ENCODE results near the gene MLLT3. TPM values are rescaled to one million over a fixed set of nuclear protein-coding genes. Genes with fewer than 3 reads are reported as not detected.

MLLT3 gene
- total RNA-seq, 1 donor from 2014 or later, result 50.7 TPM

GRCh38 chr9:20526500-20527319, 95.6 kb downstream of the MLLT3 start:
- intact Hi-C loops (cut with micrococcal nuclease), result loop anchor here (2.0 to 5.0 kb wide), 2 partner anchors 14 to 104 kb away; no protein-coding TSS in a partner anchor

DNA sequence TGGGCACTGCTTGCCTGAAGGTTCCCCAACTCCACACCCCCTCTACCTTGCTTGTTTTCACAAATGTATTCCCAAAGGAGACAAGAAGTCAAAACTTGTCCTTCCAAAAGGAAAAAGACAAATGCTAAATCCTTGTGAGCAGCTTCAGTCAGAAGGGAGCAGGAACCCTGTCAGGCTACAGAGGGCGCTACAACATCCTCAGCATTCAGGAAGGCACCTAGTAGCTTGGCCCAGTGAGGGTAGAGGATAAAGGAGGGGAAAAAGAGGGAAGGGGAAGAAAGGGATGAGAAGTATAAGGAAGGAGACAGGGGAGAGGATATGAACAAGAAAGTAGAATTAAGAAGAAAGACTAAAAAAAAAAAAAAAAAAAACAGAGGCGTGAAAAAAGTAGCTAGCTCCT, 97.5 kb downstream of the MLLT3 start:
- intact Hi-C loops (cut with micrococcal nuclease), result loop anchor here (5.0 kb wide), 1 partner anchor 102 kb away; no protein-coding TSS in a partner anchor

DNA sequence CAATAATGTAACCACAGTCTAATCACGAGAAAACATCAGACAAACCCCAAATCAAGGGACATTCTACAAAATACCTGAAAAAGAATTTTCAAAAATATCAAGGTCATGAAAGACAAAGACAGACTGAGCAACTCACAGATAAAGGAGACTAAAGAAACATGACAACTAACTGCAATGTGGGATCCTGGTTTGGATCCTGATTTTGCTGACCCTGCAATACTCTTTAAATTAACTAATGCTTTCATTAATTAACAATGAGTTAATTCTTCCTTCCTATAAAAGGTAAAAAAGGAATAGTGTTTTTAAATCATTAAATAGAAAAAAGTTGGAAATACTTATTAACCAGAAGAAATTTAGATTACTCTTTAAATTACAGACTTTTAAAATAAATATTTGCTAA, 103.6 kb downstream of the MLLT3 start:
- intact Hi-C loops (cut with micrococcal nuclease), result no loop called here

- intact Hi-C loops (cut with micrococcal nuclease), result loop anchor here (2.0 to 5.0 kb wide), 3 partner anchors 13 to 471 kb away; no protein-coding TSS in a partner anchor
Measured at GRCh38 chr9:20513126-20513913, 109.0 kb downstream of the MLLT3 start.

- intact Hi-C loops (cut with micrococcal nuclease), result loop anchor here (2.0 to 5.0 kb wide), 3 partner anchors 14 to 470 kb away; no protein-coding TSS in a partner anchor
Measured at GRCh38 chr9:20512636-20513035, 109.7 kb downstream of the MLLT3 start.

DNA sequence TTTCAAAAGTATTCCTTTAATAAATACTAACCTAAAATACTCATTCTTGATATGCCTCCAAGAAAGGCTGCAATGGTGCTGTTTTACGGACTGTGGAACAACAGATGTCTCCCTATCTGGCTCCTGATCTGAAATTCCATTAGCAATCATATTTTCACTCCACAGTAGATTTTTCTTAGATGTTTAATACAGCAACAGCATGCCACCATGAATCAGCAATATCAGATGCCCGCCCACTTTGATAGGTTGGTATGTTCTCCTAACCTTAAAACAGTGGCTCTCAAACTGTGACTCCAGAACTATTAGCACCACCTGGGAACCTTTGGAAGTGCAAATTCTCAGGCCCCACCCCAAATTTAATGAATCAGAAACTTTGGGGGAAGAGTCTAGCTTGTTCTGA, 110.2 kb downstream of the MLLT3 start:
- intact Hi-C loops (cut with micrococcal nuclease), result loop anchor here (2.0 to 5.0 kb wide), 3 partner anchors 15 to 470 kb away; no protein-coding TSS in a partner anchor

- intact Hi-C loops (cut with micrococcal nuclease), result loop anchor here (2.0 to 5.0 kb wide), 3 partner anchors 15 to 469 kb away; no protein-coding TSS in a partner anchor
Measured at GRCh38 chr9:20511686-20512085, 110.6 kb downstream of the MLLT3 start.

GRCh38 chr9:20509466-20509865, 112.8 kb downstream of the MLLT3 start:
- intact Hi-C loops (cut with micrococcal nuclease), result loop anchor here (2.0 to 5.0 kb wide), 4 partner anchors 52 to 175 kb away; partner anchors contain the start of gene FOCAD

DNA sequence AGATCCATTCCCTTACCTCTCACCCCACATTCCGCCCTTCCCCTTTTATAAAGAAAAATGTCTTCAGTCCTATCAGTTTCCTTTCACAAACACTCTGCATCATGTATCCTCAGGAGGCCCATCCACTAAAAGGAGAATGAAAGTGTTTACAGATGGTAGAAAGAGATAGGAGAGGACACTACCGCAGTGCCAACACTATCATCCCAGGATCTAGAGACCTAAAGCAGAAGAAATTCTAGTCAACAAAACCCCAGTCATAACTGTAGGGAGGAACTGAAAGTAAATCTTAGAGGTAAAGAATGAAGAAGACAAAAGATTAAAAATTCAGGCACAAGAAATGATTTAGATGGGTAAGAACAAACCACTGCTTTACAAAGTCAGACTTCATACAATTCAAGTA, 114.1 kb downstream of the MLLT3 start:
- intact Hi-C loops (cut with micrococcal nuclease), result loop anchor here (1.0 to 5.0 kb wide), 9 partner anchors 45 to 582 kb away; partner anchors contain the start of gene FOCAD

DNA sequence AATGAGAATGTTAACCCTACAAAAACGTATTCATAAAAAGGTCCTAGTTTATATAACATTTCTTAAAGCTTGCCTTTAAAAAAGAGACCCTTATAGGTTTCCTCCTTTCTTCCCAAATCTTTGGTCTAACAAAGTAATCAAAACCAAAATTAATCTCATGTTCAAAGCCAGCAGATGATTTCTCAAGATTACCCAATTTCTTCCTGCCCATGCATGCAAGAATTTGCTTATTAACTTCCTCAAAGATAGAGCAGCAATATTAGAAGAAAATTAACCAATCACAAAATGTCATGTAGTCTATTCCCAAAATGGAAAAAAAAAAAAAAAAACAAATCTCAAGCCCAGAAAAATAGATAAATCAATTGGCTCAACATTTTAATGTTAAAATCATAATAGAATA, 114.9 kb downstream of the MLLT3 start:
- intact Hi-C loops (cut with micrococcal nuclease), result loop anchor here (5.0 kb wide), 1 partner anchor 50 kb away; no protein-coding TSS in a partner anchor

GRCh38 chr9:20506099-20506900, 116.0 kb downstream of the MLLT3 start:
- intact Hi-C loops (cut with micrococcal nuclease), result loop anchor here (5.0 kb wide), 1 partner anchor 49 kb away; no protein-coding TSS in a partner anchor

GRCh38 chr9:20505574-20505973, 116.7 kb downstream of the MLLT3 start:
- intact Hi-C loops (cut with micrococcal nuclease), result loop anchor here (1.0 to 5.0 kb wide), 2 partner anchors 9 to 48 kb away; no protein-coding TSS in a partner anchor

DNA sequence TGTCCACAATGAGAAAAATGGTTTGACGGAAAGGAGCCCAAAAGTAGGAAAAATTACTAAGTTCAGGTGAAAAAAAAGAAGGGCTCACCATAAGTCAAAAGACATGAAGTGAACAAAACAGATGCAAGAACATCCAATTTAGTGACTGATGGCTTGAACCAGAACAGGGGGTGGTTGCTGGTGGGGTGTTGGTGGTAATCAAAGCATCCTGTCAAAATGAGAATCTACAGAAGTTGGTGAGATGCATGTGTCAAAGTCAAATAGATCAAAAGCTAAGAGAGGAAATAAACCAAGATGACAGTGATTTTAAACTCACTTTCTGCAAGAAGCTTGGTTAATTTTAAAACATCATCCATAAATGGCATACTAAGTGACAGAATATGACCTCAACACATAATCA, 117.4 kb downstream of the MLLT3 start:
- intact Hi-C loops (cut with micrococcal nuclease), result loop anchor here (1.0 to 5.0 kb wide), 2 partner anchors 9 to 48 kb away; no protein-coding TSS in a partner anchor

GRCh38 chr9:20500101-20500500, 122.2 kb downstream of the MLLT3 start:
- intact Hi-C loops (cut with micrococcal nuclease), result no loop called here

- intact Hi-C loops (cut with micrococcal nuclease), result no loop called here
Measured at GRCh38 chr9:20499013-20499412, 123.3 kb downstream of the MLLT3 start.

- intact Hi-C loops (cut with micrococcal nuclease), result no loop called here
Measured at GRCh38 chr9:20496328-20496727, 126.0 kb downstream of the MLLT3 start.

DNA sequence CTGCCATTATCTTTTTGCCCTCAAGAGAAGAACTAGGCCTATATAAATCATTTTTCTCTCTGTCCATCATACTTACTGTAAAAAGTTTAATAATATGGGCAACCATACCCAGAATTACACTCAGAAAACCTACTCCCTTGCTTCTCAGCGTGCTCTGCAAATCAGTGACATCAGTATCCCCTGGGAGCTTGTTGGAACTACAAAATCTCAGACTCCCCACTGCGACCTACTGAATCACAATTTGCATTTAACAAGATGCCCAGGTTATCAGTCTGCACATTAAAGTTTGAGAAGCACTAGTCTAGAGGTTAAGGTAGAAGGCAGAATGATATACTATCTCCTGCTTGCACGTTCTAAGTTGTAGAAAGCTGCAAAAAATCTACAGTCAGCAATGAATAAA, 127.2 kb downstream of the MLLT3 start:
- intact Hi-C loops (cut with micrococcal nuclease), result no loop called here

GRCh38 chr9:20494035-20494434, 128.3 kb downstream of the MLLT3 start:
- intact Hi-C loops (cut with micrococcal nuclease), result no loop called here

GRCh38 chr9:20492772-20493171, 129.5 kb downstream of the MLLT3 start:
- intact Hi-C loops (cut with micrococcal nuclease), result no loop called here

DNA sequence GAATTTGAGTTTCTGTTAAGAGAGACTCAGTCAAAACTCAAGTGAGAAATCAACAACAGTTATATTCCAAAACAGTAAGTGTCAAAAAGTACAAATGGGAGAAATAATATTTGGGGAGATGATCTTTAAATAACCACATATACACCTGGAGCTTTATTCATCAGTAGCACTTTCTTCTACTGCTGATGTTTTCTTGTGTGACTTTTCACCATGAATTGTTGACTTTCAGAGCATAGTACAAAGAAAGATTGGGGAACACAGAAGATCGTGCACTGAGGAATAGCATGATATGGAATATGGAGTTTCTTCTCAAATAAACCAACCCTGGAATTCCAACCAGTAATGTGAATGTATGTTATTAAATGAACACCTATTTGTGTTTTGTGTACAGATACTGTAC, 130.7 kb downstream of the MLLT3 start:
- intact Hi-C loops (cut with micrococcal nuclease), result no loop called here

Data from T-helper 1 cell treated with Interleukin-12 subunit alpha and Interleukin-12 subunit beta and Interleukin-4 antibody, amounts not matched to agents 30 ng/mL and 1 ng/mL, for 36 hours (primary cell).